HG02852 (cell line): ENCODE results near the gene METTL8.
A peak's percentile ranks its signal among the peaks of the same experiment; 100 is the strongest.

Source experiments
- ATAC-seq: cut with Tn5 transposase; IDR thresholded peaks from one replicate; pipeline ENCODE4 v1.9.1; 2021; ENCODE audit warnings: mild to moderate bottlenecking, moderate library complexity; ENCODE audit not compliant: unreplicated experiment

The METTL8 gene

GRCh38 chr2:171433763-171434012, at the start of gene METTL8:
Gene METTL8 (minus strand): TSS chr2:171433990. CDS start chr2:171392185, 41,805 bp downstream.
- ATAC-seq = no peak

- ATAC-seq = no peak
These were observed 49.1 kb upstream of the METTL8 start for GRCh38 chr2:171482877-171483276.

GRCh38 chr2:171482308-171482707, 48.5 kb upstream of the METTL8 start:
- ATAC-seq = no peak

- no peak for ATAC-seq
These were observed 47.1 kb upstream of the METTL8 start for GRCh38 chr2:171480908-171481307.

GRCh38 chr2:171479154-171479814, 45.5 kb upstream of the METTL8 start:
- peak; percentile 76 for ATAC-seq

GRCh38 chr2:171478345-171478744, 44.6 kb upstream of the METTL8 start:
- no peak for ATAC-seq

GRCh38 chr2:171475979-171476378, 42.2 kb upstream of the METTL8 start:
- ATAC-seq = no peak

GRCh38 chr2:171470129-171470528, 36.3 kb upstream of the METTL8 start:
- ATAC-seq = no peak

GRCh38 chr2:171469176-171469575, 35.4 kb upstream of the METTL8 start:
- no peak for ATAC-seq

- no peak for ATAC-seq
These were observed 26.7 kb upstream of the METTL8 start for GRCh38 chr2:171460537-171460936.

GRCh38 chr2:171459498-171459897, 25.7 kb upstream of the METTL8 start:
- ATAC-seq = no peak

- ATAC-seq = no peak
These were observed 19.0 kb upstream of the METTL8 start for GRCh38 chr2:171452773-171453172.

- no peak for ATAC-seq
These were observed 17.3 kb upstream of the METTL8 start for GRCh38 chr2:171451074-171451473.

GRCh38 chr2:171447675-171448074, 13.9 kb upstream of the METTL8 start:
- no peak for ATAC-seq

GRCh38 chr2:171441470-171441869, 7.7 kb upstream of the METTL8 start:
- no peak for ATAC-seq

- no peak for ATAC-seq
These were observed 2.5 kb upstream of the METTL8 start for GRCh38 chr2:171436307-171436706.

- ATAC-seq = peak; percentile 90
These were observed 511 bp upstream of the METTL8 start, which contains the start of gene DCAF17 for GRCh38 chr2:171434013-171434989. Gene DCAF17 (plus strand): TSS chr2:171434226. CDS start chr2:171434578, 352 bp downstream.

GRCh38 chr2:171432969-171433762, 624 bp downstream of the METTL8 start:
- ATAC-seq = no peak

GRCh38 chr2:171432206-171432968, 1.4 kb downstream of the METTL8 start:
- ATAC-seq = no peak

- ATAC-seq = no peak
These were observed 2.1 kb downstream of the METTL8 start for GRCh38 chr2:171431677-171432167.
